ENCODE results near the gene TTC7B. TPM values are rescaled to one million over a fixed set of nuclear protein-coding genes. Genes with fewer than 3 reads are reported as not detected.

Gene TTC7B
- total RNA-seq, 1 experiment from 2014 or later, result 70.6 TPM

- no peak for TF ChIP-seq TCF7L2 (IDR thresholded peaks at IDR 0.05; ENCODE audit: borderline replicate concordance, extremely low read depth, insufficient read depth, insufficient read length)
Observed at GRCh38 chr14:90599339-90599738, 216.9 kb downstream of the TTC7B start (continued).

GRCh38 chr14:90597961-90598360 lies 218.3 kb downstream of the TTC7B start:
- ChIA-PET POLR2A (no interaction called here), CTCF (no interaction called here), RAD21 (ENCODE audit: low non-redundant PET in 1 of 2, low total read pairs in 2 of 2, uncharacterized antibody in 2 of 2, unreplicated experiment in 2 of 2) (no interaction called here)
- Histone ChIP-seq H3K27me3 (ENCODE audit: insufficient read depth, low read length) (no peaks in the 10 kb centered on the region), H3K79me2 (ENCODE audit: insufficient read depth, low read length) (no peaks in the 10 kb centered on the region), H3K36me3 (ENCODE audit: control insufficient read depth in 1 of 2, insufficient read depth in 2 of 2, low read length in 2 of 2) (no peaks in the 10 kb centered on the region), H4K20me1 (ENCODE audit: insufficient read depth) (no peaks in the 10 kb centered on the region), H3K9me3 (ENCODE audit: control insufficient read depth in 1 of 2, insufficient read depth in 1 of 2, low read depth in 1 of 2, low read length in 2 of 2) (no peaks in the 10 kb centered on the region), H3K4me1 (ENCODE audit: control insufficient read depth in 1 of 2, insufficient read depth in 2 of 2, low read length in 2 of 2) (no peaks in the 10 kb centered on the region), H3K9ac (ENCODE audit: low read length) (no peak overlapping the region), H3K4me2 (ENCODE audit: low read length) (no peak overlapping the region), H3K9me2 (ENCODE audit: insufficient read depth) (no peaks in the 10 kb centered on the region), H3K27ac (ENCODE audit: low read depth, low read length) (no peak overlapping the region), H3K4me3 (replicated peaks in 1 of 2; ENCODE audit: low read depth in 1 of 2, low read length in 2 of 2) (no peak overlapping the region), H2AFZ (ENCODE audit: low read depth, low read length, poor library complexity, severe bottlenecking) (no peak overlapping the region)
- DNase-seq (ENCODE audit: low read depth, low spot score) (no peak), ATAC-seq (no peak)
- BruUV-seq (replicated peaks), result no TSS peak
- no peak for TF ChIP-seq EZH2 (IDR thresholded peaks at IDR 0.05)
- no peak for TF ChIP-seq ZFX (IDR thresholded peaks at IDR 0.05)
- TF ChIP-seq, protein P1, sequence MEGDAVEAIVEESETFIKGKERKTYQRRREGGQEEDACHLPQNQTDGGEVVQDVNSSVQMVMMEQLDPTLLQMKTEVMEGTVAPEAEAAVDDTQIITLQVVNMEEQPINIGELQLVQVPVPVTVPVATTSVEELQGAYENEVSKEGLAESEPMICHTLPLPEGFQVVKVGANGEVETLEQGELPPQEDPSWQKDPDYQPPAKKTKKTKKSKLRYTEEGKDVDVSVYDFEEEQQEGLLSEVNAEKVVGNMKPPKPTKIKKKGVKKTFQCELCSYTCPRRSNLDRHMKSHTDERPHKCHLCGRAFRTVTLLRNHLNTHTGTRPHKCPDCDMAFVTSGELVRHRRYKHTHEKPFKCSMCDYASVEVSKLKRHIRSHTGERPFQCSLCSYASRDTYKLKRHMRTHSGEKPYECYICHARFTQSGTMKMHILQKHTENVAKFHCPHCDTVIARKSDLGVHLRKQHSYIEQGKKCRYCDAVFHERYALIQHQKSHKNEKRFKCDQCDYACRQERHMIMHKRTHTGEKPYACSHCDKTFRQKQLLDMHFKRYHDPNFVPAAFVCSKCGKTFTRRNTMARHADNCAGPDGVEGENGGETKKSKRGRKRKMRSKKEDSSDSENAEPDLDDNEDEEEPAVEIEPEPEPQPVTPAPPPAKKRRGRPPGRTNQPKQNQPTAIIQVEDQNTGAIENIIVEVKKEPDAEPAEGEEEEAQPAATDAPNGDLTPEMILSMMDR (IDR thresholded peaks at IDR 0.05 in 2 of 3, conservative IDR thresholded peaks at IDR 0.05 in 1 of 3; ENCODE audit: borderline replicate concordance in 1 of 3, insufficient read depth in 1 of 3, low read depth in 2 of 3, low read length in 2 of 3), result no peak
- TF ChIP-seq EGR1 (IDR thresholded peaks at IDR 0.05; ENCODE audit: low read depth), result no peak
- no peak for TF ChIP-seq ATF3 (IDR thresholded peaks at IDR 0.05)
- no peak for TF ChIP-seq SIN3A (IDR thresholded peaks at IDR 0.05; ENCODE audit: low read depth)
- TF ChIP-seq POLR2A (IDR thresholded peaks at IDR 0.05; ENCODE audit: borderline replicate concordance, extremely low read depth, insufficient read depth, insufficient read length), result no peak
- no peak for TF ChIP-seq ZNF274 (IDR thresholded peaks at IDR 0.05; ENCODE audit: low read depth, low read length)
- no peak for TF ChIP-seq YY1 (IDR thresholded peaks at IDR 0.05; ENCODE audit: extremely low read depth, insufficient replicate concordance, low read depth, low read length)
- intact Hi-C loops (cut with micrococcal nuclease), result no loop called here
